C4-2B (cell line): ENCODE data around the gene SMCO4.

Experiments
- ZFX ChIP-seq: fragments of 450-650 bp; IDR thresholded peaks from 2 replicates; pipeline ENCODE4 v1.6.1; 2017
- TF ChIP-seq, protein P1 (sequence below): fragments of 450-650 bp; conservative IDR thresholded peaks from 2 replicates; pipeline ENCODE4 v1.5.1; 2017; ENCODE audit warnings: mild to moderate bottlenecking

DNA sequence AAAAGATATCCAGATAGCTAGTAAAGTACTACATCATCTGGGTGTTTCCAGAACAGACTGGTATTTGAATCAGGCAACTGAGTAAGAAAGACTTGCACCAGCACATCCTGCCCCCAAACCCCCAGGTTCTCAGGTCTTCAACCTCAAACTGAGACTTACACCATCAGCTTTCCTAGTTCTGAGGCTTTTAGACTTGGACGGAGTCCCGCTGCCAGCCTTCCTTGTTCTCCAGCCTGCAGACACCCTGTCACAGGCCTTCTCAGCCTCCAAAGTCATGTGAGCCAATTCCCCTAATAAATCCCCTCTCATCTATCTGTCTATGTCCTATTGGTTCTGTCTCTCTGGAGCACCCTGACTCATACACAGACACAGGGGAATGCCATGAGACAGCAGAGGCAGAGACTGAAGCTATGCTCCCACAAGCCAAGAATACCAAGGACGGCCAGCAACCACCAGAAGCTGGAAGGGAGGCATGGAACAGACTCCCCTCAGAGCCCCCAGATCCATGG is 10.9 kb downstream of the SMCO4 start:
- TF ChIP-seq, protein P1, sequence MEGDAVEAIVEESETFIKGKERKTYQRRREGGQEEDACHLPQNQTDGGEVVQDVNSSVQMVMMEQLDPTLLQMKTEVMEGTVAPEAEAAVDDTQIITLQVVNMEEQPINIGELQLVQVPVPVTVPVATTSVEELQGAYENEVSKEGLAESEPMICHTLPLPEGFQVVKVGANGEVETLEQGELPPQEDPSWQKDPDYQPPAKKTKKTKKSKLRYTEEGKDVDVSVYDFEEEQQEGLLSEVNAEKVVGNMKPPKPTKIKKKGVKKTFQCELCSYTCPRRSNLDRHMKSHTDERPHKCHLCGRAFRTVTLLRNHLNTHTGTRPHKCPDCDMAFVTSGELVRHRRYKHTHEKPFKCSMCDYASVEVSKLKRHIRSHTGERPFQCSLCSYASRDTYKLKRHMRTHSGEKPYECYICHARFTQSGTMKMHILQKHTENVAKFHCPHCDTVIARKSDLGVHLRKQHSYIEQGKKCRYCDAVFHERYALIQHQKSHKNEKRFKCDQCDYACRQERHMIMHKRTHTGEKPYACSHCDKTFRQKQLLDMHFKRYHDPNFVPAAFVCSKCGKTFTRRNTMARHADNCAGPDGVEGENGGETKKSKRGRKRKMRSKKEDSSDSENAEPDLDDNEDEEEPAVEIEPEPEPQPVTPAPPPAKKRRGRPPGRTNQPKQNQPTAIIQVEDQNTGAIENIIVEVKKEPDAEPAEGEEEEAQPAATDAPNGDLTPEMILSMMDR, result no peak
- TF ChIP-seq ZFX, result no peak
